HG03342 (cell line): Measurements from ENCODE around the gene FOXRED2.
"Not testable (repeated sequence)": the region's sequence is repeated elsewhere in the genome, so short reads cannot be mapped to it uniquely, and the experiment has no call there.

ENCODE experiments used
- ATAC-seq: cut with Tn5 transposase; IDR thresholded peaks from one replicate; pipeline ENCODE4 v1.9.1; 2021; ENCODE audit warnings: mild to moderate bottlenecking, moderate library complexity; ENCODE audit not compliant: unreplicated experiment

Gene FOXRED2

DNA sequence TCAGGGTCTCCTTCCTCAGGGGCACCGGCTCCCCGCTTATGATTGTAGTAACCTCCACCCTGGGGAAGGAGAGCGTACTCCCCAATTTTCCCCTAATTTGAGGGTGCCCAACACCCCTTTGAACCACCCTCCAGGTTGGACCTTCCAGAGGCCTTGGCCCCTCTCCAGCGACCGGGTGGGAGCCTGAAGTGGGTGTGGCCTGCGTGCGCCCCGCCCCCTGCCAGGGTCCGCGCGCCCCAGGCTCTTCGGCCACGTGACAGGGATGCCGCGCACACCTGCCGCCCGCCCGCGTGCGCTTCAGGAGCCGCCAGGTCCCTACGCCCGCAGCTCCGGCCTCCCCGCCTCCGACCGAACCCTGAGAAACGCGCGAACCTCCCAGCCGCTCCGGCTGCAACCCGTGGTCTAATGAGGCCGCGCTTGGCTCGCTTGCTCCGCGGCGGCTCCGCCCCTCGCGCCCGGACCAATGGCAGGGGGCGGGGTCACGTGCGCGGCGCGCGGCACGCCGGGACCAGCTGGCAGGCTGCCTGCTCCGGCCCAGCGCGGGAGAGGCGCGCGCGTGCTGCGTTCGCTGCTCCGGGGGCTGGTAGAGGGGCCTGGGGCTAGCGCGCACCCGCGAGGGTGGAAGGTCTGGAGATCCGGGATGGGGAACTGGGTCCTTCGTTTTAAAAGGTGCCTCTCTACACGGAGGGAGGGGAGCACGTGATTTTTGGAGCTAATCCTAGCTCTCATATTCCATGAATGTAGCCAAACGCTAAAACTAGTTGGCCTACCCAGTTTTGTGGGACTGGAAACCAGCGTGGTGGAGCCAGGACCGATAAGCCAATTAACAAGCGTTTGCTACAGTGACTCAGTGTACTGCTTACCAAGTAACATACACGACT is at the start of gene FOXRED2:
TSS of gene FOXRED2 (minus strand) at position 404 of the 881 bp plus-strand sequence. CDS start 618 bp downstream, outside the sequence.
- ATAC-seq: peak; percentile 77

DNA sequence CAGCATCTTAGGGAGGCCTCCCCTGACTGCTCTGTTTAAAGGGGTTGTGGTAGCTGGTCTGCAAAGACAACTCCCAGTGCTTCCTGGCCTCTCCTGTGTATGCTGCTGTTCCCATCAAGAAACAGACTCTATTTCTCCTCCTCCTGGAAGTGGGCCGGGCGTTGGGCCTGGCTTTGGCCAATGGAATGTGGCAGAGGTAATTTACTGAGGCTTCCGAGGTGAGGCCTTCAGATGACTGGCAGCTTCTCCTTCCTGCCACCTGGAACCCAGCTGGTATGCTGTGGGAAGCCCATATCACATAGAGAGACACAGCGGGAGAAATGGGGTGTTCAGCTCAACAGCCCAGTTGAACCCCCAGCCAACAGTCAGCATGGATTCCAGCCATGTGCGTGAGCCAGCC is 47.3 kb upstream of the FOXRED2 start:
- no peak for ATAC-seq

DNA sequence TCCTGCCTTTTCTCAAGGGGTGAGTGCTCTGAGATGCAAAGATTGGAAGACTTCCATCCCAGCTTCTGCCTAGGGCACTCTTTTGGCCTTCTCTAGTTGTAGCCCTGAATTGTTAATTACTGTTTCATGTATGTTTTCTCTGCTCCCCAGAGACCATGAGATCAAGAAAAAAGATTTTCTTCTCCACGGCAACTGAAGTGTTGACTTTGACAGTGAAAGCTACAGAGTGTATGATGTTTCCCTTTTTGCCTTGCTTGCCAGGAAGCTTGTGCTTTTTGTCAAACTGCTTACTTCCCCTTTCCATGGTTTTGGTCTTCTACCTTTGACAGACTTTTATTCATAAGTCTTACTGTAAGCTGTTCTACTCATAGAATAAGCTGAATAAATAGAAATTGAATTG is 45.4 kb upstream of the FOXRED2 start:
- ATAC-seq: no peak

DNA sequence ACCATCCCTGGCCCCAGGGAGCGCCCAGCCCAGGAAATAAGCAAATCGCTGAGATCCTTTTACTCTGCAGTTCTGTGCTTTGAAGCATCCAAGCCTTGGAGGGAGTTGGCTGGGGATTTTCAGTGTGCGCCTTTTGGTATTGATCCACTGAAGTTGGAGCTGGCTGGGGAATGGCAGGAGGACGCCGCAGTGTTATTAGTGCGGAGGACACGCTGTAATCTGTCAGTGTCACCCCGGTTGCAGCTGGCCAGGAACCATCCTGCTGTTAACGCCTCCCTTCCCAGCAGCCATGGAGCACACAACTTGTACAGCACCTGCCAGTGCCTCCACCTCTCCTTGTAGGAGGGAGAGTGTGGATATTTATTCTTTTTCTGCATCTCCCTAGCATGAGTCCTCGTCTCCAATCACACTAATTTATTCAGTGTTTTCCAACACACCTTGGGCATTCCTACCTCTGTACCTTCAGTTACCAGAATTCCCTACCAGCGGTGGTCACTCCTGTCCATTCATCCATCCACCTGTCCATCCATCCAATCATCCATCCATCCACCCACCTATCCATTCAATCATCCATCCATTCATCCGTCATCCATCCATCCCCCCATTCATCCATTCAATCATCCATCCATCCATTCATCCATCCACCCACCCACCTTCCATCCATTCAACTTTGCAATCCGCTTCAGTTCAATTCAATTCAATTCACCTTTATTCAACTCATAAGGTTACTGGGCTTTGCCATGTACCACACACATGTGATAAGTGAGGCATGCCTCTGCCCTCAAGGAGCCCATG is 44.1 kb upstream of the FOXRED2 start:
- ATAC-seq: no peak

DNA sequence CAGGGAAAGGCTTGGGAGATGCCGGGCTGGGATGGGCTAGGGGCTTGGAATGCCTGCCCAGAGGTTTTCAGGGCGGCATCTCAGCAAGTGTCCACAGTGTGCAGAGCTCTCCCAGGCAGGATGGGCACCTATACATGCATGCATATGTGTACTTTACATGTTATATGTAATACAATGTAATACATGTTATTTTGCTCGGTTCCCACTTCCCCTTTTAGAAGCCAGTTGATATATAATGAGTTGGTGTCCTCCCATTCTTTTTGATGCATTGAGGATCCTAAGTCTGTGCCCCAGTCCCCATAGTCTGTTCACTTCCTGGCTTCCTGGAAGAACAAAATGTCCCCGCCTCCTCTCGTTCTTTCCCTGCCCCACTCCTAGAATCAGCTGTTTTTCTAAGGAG is 42.2 kb upstream of the FOXRED2 start:
- no peak for ATAC-seq

DNA sequence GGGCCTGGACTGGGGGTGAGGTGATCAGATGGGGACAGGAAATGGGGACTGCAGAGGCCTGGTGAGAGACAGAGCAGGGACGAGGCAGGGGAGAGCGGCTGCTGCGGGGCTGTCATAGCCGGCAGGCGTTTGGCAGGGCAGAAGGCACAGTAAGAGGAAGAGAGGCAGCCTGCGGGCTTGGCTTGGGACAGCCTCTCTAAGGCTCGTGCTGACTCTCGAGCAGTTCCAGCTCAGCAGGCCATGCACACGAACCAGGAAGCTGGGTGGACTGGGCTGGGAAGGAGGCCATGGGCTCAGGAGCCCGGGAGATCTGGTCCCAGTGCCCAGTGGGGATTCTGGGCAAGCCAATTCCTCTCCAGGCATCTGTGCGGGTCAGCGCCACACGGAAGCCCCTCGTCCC is 41.8 kb upstream of the FOXRED2 start:
- no peak for ATAC-seq

DNA sequence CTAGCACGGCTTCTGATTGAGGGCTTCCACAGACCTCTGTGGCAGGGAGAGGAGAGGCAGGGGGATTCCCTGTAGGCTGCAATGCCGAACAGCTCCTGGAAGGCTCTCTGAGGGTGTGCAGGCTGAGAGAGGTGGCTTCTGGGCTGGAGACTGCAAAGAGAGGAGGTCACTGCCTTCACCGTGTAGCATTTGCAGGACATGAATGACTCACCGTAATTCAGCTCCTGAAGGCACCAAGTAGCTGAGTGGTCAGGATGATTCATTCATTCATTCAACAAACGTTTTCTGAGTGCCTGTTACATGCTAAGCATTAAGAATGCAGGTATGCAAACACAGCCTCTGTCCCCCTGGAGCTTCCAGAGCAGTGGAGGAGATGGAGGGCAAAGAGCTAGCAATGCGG is 40.1 kb upstream of the FOXRED2 start:
- no peak for ATAC-seq

DNA sequence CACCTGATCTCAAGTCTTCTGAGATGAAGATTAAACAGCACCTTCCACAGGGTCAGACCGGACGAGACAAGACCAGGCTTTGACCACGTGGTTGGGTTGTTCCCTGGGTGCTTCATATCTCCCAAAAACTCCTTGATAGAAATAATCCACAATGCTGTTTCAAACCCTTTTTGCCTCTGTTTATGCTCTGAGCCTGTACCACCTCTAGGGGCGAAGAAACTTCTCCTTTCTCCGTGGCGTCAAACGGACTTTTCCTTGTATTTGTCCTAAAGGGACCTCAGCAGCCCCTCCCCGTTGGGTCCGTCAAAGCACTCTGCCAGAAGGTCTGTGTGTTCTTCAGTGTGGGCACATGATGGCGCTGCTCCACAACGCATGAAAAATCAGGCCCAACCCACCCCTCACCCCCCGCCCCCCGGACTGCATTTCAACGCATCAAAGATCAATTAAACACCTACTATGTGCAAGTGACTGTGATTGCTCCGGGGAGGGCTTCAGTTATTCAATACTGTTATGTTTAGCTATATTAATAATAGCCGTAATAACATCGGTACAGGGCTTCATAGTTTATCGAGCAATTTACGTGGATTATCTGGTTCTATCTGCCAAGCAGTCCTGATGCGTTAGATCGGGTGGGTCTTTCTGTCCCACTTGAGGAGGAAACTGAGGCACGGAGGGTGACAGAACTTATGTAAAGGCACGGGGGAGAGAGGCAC is 39.4 kb upstream of the FOXRED2 start:
- ATAC-seq: no peak

DNA sequence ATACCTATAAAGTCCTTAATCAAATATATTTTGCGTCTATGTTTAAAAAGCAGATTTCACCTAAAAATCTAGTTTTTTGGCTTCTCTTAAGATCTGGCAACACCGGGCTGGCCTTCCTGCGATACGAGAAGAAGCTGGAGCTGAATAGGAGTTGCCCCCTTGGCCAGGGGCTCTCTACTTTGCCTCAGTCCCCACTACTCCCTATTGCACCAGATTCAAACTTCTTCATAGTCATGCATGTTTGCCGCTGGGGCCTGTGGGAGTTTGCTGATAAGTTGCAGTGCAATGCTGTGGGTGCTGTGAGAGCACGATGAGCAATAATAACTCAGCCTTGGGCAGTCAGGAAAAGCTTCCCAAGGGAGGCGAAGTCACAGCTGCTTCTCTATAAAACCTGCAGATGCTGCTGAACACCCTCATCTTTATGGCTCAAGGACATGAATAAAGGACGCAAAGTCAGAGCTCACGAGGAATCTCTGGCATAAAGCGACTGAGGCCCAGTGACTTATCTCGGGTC is 37.3 kb upstream of the FOXRED2 start:
- ATAC-seq: no peak

DNA sequence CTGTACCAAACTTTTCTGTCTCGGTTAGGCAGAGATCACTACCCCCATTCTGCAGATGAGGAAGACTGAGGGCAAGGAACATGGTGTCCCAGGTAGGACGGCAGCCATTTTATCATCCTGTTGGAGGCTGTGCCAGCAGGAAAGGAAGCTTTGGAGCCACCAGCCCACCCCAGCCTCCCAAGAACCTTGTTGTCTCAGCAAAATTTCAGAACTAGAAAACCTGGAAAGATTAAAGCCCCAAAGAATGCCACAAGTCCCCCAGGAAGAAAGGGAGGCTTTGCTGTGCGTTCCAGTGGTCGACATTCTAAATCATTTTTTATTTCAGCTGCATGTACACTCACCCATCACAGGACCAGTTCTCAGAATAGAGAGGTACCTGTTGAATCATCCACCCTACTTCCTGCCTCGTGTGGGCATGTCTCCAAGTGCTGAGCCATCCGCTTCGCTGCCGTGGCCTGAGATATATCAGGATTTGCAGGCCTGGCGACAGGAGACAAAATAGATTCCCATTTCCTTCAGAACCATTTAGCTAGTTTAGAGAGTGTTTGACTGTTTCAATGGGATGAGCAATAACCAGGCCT is 35.1 kb upstream of the FOXRED2 start:
- ATAC-seq: no peak

DNA sequence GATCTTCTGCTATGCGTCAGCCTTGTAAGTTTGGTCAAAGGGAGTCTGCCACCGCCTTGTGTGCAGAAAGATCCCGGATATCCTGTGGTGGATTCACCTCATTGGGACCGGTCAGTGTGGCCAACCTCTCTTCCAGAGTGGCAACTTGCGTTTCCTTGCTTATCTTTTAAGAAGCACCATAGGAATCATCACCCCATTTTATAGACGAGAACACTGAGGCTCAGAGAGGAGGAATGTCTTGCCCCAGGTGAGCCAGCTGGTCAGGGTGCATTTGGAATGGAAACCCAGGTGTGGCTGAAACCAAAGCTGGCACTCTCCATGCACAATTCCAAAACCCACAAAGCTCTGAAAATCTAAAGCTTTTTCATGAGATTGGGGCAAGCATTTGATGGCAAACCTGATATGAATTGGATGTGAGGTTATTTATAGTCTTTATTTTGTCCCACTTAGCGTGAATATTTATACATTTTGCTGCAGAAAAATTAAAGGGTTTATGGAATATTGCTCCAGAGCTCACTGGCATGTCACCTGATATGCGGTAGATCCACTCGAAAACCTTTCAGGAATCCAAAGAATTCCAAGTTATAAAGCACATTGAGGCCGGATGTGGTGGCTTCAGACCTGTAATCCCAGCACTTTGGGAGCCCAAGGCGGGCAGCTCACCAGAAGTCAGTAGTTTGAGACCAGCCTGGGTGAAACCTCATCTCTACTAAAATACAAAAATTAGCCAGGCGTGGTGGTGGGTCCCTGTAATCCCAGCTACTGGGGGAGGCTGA is 34.2 kb upstream of the FOXRED2 start:
- ATAC-seq: no peak

DNA sequence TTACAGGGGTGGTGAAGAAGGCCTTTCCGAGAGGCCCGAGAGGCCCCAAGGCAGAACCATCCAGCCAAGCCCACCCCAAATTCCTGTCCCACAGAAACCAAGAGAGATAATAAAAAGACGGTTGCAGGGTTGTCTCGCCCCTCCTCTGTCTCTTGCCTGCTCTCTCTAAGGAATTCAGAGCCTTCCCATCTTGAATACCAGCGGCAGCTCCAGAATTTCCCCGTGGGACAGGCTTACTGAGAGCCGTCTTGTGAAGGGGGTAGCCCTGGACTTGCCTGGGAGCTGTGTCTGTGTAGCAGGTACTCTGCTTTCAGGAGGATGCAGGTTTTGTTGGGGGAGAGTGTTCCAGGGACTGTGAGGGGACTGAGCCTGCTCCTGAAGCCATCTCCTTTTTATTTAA is 31.7 kb upstream of the FOXRED2 start:
- ATAC-seq: no peak

DNA sequence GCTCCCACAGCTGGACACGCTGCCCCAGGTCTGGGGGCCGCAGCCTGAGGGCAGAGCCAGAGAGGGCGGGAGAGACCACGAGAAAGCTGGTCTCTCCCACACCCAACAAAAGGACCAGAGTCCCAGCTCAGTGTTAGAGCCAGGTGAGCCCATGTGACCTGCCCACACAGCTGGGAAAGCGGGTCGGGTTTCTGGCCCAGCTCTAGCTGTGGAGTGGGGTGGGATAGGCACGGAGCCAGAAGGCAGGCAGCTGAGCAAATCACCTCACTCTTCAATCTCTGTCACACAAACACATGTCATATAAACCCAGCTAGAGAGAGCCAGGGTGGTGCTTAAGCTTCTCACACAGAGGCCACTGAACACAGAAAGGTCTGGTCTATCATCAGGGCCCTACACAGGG is 29.9 kb upstream of the FOXRED2 start:
- ATAC-seq: no peak

DNA sequence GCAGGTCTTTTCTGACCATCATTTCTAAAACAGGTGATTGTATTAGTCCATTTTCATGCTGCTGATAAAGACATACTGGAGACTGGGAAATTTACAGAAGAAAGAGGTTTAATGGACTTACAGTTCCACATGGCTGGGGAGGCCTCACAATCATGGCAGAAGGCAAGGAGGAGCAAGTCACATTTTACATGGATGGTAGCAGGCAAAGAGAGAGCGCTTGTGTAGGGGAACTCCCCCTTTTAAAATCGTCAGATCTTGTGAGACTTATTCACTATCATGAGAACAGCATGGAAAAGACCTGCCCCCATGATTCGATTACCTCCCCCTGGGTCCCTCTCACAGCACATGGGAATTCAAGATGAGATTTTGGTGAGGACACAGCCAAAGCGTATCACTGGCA is 26.5 kb upstream of the FOXRED2 start:
- ATAC-seq: not testable (repeated sequence)

DNA sequence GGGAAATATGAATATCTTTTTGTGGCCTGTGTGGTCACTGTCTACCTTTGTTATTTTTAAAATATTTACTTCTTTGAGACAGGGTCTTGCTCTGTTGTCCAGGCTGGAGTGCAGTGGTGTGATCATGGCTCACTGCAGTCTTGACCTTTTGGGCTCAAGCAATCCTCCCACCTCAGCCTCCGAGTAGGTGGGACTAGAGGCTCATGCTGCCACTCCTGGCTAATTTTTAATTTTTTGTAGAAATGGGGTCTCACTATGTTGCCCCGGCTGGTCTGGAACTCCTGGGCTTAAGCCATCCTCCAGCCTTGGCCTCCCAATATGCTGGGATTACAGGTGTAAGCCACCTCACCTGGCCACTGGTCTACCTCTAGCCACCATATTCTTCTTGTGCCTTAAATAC is 25.6 kb upstream of the FOXRED2 start:
- ATAC-seq: no peak

DNA sequence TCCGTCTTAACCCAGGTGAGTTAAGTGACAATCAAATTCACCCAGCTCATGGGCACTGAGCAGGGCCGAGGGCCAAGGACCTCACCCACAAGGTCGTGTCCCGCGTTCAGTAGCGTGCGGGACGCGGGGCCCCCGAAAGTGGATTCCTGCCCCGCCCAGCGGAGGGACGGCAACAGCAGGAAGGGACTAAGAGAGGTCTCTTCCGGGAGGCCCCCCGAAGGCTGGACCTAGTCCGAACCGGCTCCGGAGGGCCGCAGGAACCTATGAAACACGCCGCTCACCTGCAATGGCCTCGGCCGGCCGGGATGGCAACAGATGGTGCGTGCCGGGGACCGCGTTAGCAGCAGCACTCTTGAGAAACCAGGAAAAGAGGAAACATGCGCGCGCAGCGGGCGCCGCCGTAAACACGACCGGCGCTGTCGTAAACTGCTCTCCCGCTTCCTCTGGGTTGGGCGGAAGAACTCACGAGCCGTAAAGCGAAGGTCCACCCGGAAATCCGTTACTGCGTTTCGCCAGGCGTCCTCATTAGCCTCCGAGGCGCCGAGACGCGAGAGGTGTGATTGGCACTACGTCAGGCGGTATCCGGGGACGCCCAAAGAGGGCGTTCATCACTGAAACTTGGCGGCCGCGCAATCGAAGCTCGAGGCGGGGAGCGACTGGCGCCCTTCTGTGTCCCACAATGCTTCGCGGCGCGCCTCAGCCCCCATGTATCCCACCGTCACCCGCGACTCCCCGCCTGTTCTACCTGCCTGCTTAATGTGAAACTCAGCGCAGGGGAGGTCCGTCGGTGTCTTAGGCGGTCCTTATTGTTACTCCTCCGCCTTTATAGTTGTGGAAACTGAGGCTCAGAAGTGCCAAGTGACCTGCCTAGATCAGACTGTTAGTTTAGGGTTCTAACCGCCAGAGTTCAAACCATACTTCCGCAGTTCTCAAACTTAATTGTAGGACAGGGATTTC is 22.2 kb upstream of the FOXRED2 start, which contains the start of gene EIF3D:
TSS of gene EIF3D (minus strand) at position 372 of the 957 bp plus-strand sequence. CDS start 3,045 bp downstream, outside the sequence.
- peak; percentile 94 for ATAC-seq

DNA sequence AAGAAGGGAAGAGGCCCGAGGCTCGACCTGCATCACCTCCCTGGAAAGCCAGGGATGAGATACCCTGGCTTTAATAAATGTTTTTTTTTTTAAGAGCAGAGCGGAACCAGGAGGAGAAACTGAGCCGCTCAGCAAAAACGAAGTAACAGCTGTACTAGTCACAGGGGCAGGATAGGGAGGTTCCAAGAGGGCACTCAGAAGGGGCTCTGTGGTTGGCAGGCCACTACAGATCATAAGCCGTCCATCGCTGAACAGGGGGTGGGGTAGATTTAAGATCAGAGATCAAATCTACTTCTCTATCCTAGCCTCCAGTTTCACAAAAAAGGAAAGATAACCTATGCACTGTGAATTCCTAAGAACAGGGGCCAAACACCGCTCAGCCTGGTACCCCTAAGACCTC is 21.5 kb upstream of the FOXRED2 start:
- ATAC-seq: no peak

DNA sequence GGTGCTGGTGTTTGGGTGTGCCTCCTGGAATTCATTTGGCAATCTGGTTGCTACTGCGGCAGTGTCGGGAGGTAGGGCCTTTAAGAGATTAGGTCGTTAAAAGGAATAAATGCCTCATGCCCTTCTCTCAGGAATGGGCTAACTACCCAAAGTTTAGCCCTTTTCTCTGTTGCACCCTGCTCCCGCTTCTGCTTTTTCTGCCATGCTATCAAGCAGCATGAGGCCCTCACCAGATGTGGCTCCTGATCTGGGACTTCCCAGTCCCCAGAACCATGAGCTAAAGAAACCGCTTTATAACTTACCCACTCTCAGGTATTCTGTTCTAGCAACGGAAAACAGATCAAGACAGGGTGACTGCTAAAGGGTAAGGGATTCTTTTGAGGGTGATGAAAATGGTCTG is 15.8 kb upstream of the FOXRED2 start:
- ATAC-seq: no peak

DNA sequence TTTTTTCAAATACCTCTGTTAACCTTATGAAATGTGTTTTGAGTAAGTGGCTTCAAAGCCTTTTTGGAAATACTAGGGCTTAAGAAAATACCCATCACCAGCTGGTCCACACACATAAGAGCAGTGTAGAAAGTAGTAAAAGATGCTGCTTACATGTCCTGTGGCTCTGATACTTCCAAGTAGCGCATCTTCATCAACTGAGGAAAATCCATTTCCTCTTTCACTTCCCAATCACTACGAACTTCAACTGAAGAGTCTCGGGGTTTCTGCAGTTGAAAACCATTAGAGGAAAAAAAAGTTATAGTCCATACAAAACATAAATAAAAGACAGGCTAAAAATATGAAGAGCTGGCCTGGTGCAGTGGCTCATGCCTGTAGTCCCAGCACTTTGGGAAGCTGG is 13.6 kb upstream of the FOXRED2 start:
- no peak for ATAC-seq
